HEK293 (cell line): ENCODE measurements around the gene NAALADL2.

Experiments
- CTCF ChIA-PET: fragments of 350-600 bp; formaldehyde crosslinking; extraction: SDS; loops from one replicate; lab custom pipeline; 2021; ENCODE audit warnings: antibody characterized with exemption; lab: Yijun Ruan, JAX
- POLR2A ChIA-PET: fragments of 300-600 bp; formaldehyde crosslinking; extraction: SDS; loops from one replicate; lab custom pipeline; 2020; ENCODE audit warnings: antibody characterized with exemption, inconsistent platforms; lab: Yijun Ruan, JAX
- H3K27ac ChIP-seq: fragments of 200-500 bp; sonication (Bioruptor generic); 2 replicates; pipeline ENCODE4 v1.5.1; 2014; ENCODE audit warnings: low read depth, low read length, control low read depth, inconsistent platforms; ENCODE audit errors: extremely low read depth
- H3K36me3 ChIP-seq, 2 experiments: fragments of 200-500 bp in 1 of 2; sonication (Bioruptor generic) in 1 of 2; 1 replicate in 1 of 2; 2 replicates in 1 of 2; pipeline ENCODE4 v1.5.1; 2014 to 2017; ENCODE audit warnings: inconsistent platforms in 2 of 2, low read length in 2 of 2; ENCODE audit not compliant: control insufficient read depth in 2 of 2, insufficient read depth in 1 of 2
- H3K4me1 ChIP-seq: fragments of 200-500 bp; sonication (Bioruptor generic); 2 replicates; pipeline ENCODE4 v1.5.1; 2014; ENCODE audit warnings: mild to moderate bottlenecking, low read length, inconsistent platforms; ENCODE audit not compliant: control insufficient read depth, insufficient read depth
- H3K4me3 ChIP-seq: 2 replicates; pipeline ENCODE4 v1.5.1; 2011; ENCODE audit warnings: low read depth, mild to moderate bottlenecking, control low read depth, low read length, moderate library complexity
- H3K9me3 ChIP-seq: fragments of 200-500 bp; sonication (Bioruptor generic); 2 replicates; pipeline ENCODE4 v1.5.1; 2014; ENCODE audit warnings: low read depth, low read length, inconsistent platforms; ENCODE audit not compliant: control insufficient read depth, insufficient read depth
- HOXD13 ChIP-seq: sonication (generic); formaldehyde crosslinking; IDR thresholded peaks from 2 replicates; pipeline ENCODE4 v1.8.0; 2022; ENCODE audit warnings: missing genetic modification reagents, borderline replicate concordance
- MEIS1 ChIP-seq: sonication (generic); formaldehyde crosslinking; IDR thresholded peaks from 2 replicates; pipeline ENCODE4 v1.8.1; 2022; ENCODE audit warnings: missing genetic modification reagents, mild to moderate bottlenecking, borderline replicate concordance
- SALL2 ChIP-seq: fragments of 450-650 bp; formaldehyde crosslinking; IDR thresholded peaks from 2 replicates; pipeline ENCODE4 v1.5.0; 2017; ENCODE audit warnings: missing biosample characterization, mild to moderate bottlenecking, missing genetic modification characterization, borderline replicate concordance
- SETDB1 ChIP-seq: IDR thresholded peaks from one replicate; pipeline ENCODE4 v1.6.1; 2017; ENCODE audit warnings: mild to moderate bottlenecking, low read length, moderate library complexity, mixed read lengths; ENCODE audit not compliant: insufficient read length
- SP7 ChIP-seq: fragments of 450-650 bp; formaldehyde crosslinking; IDR thresholded peaks from 2 replicates; pipeline ENCODE4 v1.5.1; 2016; ENCODE audit warnings: missing biosample characterization, missing genetic modification characterization
- TRIM28 ChIP-seq: IDR thresholded peaks from 2 replicates; pipeline ENCODE4 v1.6.1; 2011; ENCODE audit warnings: low read length, control low read depth, borderline replicate concordance
- ZNF157 ChIP-seq: fragments of 450-650 bp; formaldehyde crosslinking; IDR thresholded peaks from 2 replicates; pipeline ENCODE4 v1.5.1; 2016; ENCODE audit warnings: missing biosample characterization, missing genetic modification characterization
- ZNF23 ChIP-seq: fragments of 450-650 bp; formaldehyde crosslinking; IDR thresholded peaks from 2 replicates; pipeline ENCODE4 v1.5.1; 2016; ENCODE audit warnings: missing biosample characterization, missing genetic modification characterization, borderline replicate concordance
- ZNF37A ChIP-seq: fragments of 450-650 bp; IDR thresholded peaks from 2 replicates; pipeline ENCODE4 v1.5.1; 2018; ENCODE audit warnings: missing biosample characterization, missing genetic modification characterization
- ZNF391 ChIP-seq: fragments of 450-650 bp; formaldehyde crosslinking; IDR thresholded peaks from 2 replicates; pipeline ENCODE4 v1.5.1; 2016; ENCODE audit warnings: low read depth, missing biosample characterization, missing genetic modification characterization, borderline replicate concordance
- ZNF529 ChIP-seq: fragments of 450-650 bp; formaldehyde crosslinking; IDR thresholded peaks from 2 replicates; pipeline ENCODE4 v1.5.1; 2017; ENCODE audit warnings: missing genetic modification characterization, missing biosample characterization; ENCODE audit not compliant: insufficient replicate concordance
- ZNF558 ChIP-seq: fragments of 450-650 bp; formaldehyde crosslinking; IDR thresholded peaks from 2 replicates; pipeline ENCODE4 v1.5.1; 2016; ENCODE audit warnings: missing biosample characterization, missing genetic modification characterization
- ZNF626 ChIP-seq: fragments of 450-650 bp; sonication (Bioruptor Pico); formaldehyde crosslinking; IDR thresholded peaks from 2 replicates; pipeline ENCODE4 v1.5.1; 2018; ENCODE audit warnings: missing biosample characterization, missing genetic modification characterization, inconsistent platforms
- ZNF654 ChIP-seq: fragments of 450-650 bp; formaldehyde crosslinking; IDR thresholded peaks from 2 replicates; pipeline ENCODE4 v1.5.1; 2016; ENCODE audit warnings: low read depth, missing biosample characterization, missing genetic modification characterization
- ZNF747 ChIP-seq: fragments of 450-650 bp; formaldehyde crosslinking; IDR thresholded peaks from 2 replicates; pipeline ENCODE4 v1.5.1; 2016; ENCODE audit warnings: missing biosample characterization, missing genetic modification characterization
- ZNF785 ChIP-seq: fragments of 450-650 bp; formaldehyde crosslinking; IDR thresholded peaks from 2 replicates; pipeline ENCODE4 v1.5.1; 2016; ENCODE audit warnings: missing biosample characterization, missing genetic modification characterization
- ZSCAN30 ChIP-seq: fragments of 450-650 bp; IDR thresholded peaks from 2 replicates; pipeline ENCODE4 v1.5.1; 2018; ENCODE audit warnings: missing biosample characterization, mild to moderate bottlenecking, missing genetic modification characterization, moderate library complexity
- TF ChIP-seq, protein P1 (sequence below): fragments of 450-650 bp; formaldehyde crosslinking; IDR thresholded peaks from 2 replicates; pipeline ENCODE4 v1.5.1; 2016; ENCODE audit warnings: missing biosample characterization, missing genetic modification characterization
- TF ChIP-seq, protein P2 (sequence below): fragments of 450-650 bp; formaldehyde crosslinking; IDR thresholded peaks from 2 replicates; pipeline ENCODE4 v1.5.1; 2016; ENCODE audit warnings: missing biosample characterization, missing genetic modification characterization, low read depth

Gene NAALADL2

DNA sequence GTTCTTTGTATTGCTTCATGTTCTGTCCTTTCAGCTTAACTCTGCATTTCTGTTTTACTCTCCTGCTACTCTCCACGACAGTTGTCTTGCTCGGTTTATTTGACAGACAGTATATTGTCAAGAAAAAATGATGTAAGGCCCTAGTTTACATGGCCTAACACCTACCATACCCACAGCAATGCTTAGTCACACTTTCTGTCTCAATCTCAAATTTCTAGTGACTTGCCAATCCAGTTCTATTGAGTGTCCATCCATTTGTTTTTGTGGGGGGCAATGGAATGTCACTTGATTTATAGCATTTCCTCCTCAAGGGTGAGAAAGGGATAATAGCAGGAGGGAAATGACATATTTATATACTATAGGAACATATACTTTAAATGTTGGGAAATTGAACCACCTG lies 676.2 kb downstream of the NAALADL2 start:
- no peak for TF ChIP-seq ZNF37A (tag by site-specific recombination)
- TF ChIP-seq, protein P1, sequence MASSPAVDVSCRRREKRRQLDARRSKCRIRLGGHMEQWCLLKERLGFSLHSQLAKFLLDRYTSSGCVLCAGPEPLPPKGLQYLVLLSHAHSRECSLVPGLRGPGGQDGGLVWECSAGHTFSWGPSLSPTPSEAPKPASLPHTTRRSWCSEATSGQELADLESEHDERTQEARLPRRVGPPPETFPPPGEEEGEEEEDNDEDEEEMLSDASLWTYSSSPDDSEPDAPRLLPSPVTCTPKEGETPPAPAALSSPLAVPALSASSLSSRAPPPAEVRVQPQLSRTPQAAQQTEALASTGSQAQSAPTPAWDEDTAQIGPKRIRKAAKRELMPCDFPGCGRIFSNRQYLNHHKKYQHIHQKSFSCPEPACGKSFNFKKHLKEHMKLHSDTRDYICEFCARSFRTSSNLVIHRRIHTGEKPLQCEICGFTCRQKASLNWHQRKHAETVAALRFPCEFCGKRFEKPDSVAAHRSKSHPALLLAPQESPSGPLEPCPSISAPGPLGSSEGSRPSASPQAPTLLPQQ (tag by site-specific recombination) = no peak
- TF ChIP-seq ZNF654 (tag by site-specific recombination) = no peak
- TF ChIP-seq ZNF626 (tag by site-specific recombination) = no peak
- TF ChIP-seq HOXD13 (CRISPR knock-in tag) = no peak
- no peak for TF ChIP-seq ZNF157 (tag by site-specific recombination)
- no peak for TF ChIP-seq MEIS1 (CRISPR knock-in tag)
- no peak for TF ChIP-seq SP7 (tag by site-specific recombination)
- TF ChIP-seq ZNF23 (tag by site-specific recombination) = no peak
- POLR2A ChIA-PET = no interaction called here
- CTCF ChIA-PET = no interaction called here
- Histone ChIP-seq H3K4me1 (no peaks in the 10 kb centered on the region), H3K9me3 (no peaks in the 10 kb centered on the region), H3K36me3 (no peaks in the 10 kb centered on the region), H3K4me3 (no peak overlapping the region), H3K27ac (no peak overlapping the region)

DNA sequence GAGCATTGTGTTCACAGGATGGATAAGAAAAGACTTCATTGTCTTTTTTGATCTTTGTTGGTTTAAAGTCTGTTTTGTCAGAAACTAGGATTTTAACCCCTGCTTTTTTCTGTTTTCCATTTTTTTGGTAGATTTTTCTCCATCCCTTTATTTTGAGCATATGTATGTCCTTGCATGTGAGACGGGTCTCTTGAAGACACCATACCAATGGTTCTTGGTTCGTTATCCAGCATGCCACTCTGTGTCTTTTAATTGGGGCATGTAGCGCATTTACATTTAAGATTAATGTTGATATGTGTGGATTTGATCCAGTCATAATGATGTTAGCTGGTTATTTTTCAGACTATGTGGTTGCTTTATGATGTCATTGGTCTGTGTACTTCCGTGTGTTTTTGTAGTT lies 687.0 kb downstream of the NAALADL2 start:
- ChIA-PET CTCF (no interaction called here), POLR2A (no interaction called here)
- Histone ChIP-seq H3K4me1 (no peaks in the 10 kb centered on the region), H3K9me3 (no peaks in the 10 kb centered on the region), H3K27ac (no peak overlapping the region), H3K36me3 (no peaks in the 10 kb centered on the region), H3K4me3 (no peak overlapping the region)
- TF ChIP-seq SETDB1 (peak; percentile 89), TRIM28 (0 out of 2 replicates have a peak, but pooled peaks have one; percentile 49), ZSCAN30 (no peak), ZNF529 (tag by site-specific recombination) (peak; percentile 80), ZNF785 (tag by site-specific recombination) (no peak)
- TF ChIP-seq, protein P2, sequence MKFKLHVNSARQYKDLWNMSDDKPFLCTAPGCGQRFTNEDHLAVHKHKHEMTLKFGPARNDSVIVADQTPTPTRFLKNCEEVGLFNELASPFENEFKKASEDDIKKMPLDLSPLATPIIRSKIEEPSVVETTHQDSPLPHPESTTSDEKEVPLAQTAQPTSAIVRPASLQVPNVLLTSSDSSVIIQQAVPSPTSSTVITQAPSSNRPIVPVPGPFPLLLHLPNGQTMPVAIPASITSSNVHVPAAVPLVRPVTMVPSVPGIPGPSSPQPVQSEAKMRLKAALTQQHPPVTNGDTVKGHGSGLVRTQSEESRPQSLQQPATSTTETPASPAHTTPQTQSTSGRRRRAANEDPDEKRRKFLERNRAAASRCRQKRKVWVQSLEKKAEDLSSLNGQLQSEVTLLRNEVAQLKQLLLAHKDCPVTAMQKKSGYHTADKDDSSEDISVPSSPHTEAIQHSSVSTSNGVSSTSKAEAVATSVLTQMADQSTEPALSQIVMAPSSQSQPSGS (tag by site-specific recombination) = 0 out of 2 replicates have a peak, but pooled peaks have one; percentile 13

DNA sequence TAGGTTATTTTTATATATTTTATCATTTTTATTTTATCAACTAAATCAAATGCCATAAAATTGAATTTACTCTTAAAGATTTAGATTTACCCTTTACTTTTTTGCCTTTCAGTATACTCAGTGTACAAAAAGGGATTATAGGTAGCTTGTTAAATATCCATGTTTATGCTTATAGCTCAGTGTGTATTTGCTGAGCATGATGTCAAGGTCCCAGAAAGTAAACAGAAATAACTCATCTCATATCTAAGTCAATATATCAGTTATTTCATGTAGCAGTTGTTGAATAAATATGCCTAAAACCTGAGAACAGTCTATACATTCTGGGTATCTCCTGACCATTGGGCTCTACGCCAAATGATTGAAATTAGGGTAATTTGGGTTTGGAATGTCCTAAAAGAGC lies 693.8 kb downstream of the NAALADL2 start:
- TF ChIP-seq ZNF391 (tag by site-specific recombination) = no peak
- TF ChIP-seq ZNF558 (tag by site-specific recombination) = no peak
- TF ChIP-seq ZNF747 (tag by site-specific recombination) = no peak
- no peak for TF ChIP-seq SALL2 (tag by site-specific recombination)
- no peak for TF ChIP-seq SETDB1
- no peaks in the 10 kb centered on the region for H3K9me3 ChIP-seq
- H3K36me3 ChIP-seq = no peaks in the 10 kb centered on the region
- no peak overlapping the region for H3K27ac ChIP-seq
- H3K4me1 ChIP-seq = no peaks in the 10 kb centered on the region
- ChIA-PET POLR2A (no interaction called here), CTCF (no interaction called here)
- no peak overlapping the region for H3K4me3 ChIP-seq
